GM18526 (cell line): ENCODE measurements around the gene LMO7.

Source experiments
- POLR2A ChIP-seq: IDR thresholded peaks from 3 replicates; pipeline ENCODE4 v1.6.1; 2011; ENCODE audit not compliant: insufficient read length; ENCODE audit errors: extremely low read depth

LMO7 gene

DNA sequence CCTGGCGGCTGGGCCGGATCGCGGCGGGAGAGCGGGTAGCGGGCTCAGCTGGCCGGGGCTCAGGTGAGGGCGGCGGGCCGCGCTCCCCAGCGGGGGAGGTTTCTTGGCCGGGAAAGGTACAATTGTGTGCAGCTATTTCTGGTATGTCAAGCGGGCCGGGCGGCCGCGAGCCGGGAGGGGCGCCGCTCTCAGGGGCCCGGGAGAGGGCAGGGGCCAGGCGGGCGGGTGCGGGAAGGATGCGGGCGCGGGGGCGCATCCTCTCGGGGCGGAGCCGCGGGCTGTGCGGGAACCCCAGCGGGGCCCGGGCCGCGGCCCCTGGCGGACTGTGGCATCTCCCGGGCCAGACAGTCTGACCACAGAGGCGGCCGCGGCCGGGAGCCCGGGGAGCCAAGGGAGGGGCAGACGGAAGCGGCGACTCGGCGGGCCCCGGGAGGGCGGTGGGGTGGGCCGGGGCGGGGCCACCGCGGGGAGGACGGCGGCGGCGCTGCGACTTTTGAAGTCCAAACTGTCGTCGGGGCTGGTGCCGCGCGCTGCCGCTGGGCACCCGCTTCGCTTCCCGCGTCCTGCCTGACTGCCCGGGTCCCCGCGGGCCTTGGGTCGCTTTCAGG, at the start of gene LMO7:
TSS of gene LMO7 (plus strand) at position 503 of the 608 bp plus-strand sequence. CDS start 328 bp downstream, outside the sequence.
- peak; percentile 14 for TF ChIP-seq POLR2A

DNA sequence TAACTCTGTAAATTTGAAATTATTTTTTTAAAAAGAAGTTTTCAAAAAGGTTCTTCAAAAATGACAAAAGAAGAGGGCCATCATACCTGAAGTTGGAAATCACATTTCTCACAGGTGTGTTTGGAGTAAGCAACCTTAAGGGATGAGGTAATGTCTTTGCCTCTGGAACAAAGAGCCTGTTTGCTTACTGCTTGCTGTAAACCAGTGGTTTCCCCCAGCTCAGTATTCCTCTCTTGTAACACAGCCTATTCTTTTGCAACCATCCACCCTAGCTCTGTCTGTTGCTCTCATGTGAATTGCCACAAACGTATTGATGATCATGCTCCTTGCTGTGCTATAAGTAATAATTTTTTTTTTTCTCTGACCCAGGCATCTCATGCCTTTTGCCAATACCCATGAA, 48.5 kb upstream of the LMO7 start:
- TF ChIP-seq POLR2A = no peak

GRCh38 chr13:75596657-75597182, 39.4 kb upstream of the LMO7 start:
- no peak for TF ChIP-seq POLR2A

GRCh38 chr13:75600371-75600770, 35.8 kb upstream of the LMO7 start:
- no peak for TF ChIP-seq POLR2A

DNA sequence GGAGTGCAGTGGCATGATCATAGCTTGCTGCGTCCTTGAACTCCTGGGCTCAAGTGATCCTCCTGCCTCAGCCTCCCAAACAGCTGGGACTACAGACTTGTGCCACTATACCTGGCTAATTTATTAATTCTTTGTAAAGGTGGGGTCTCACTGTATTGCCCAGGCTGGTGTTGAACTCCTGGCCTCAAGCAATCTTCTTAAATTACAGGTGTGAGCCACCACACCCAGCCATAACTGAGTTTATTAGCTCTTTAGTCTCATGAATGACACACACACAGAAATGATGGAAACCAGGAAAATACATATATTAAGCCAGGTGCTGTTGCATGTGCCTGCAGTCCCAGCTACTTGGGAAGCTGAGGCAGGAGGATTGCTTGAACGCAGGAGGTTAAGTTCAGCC, 33.1 kb upstream of the LMO7 start:
- TF ChIP-seq POLR2A = no peak

GRCh38 chr13:75607447-75607846, 28.7 kb upstream of the LMO7 start:
- TF ChIP-seq POLR2A = no peak

- TF ChIP-seq POLR2A = no peak
Observed at GRCh38 chr13:75610466-75610865, 25.7 kb upstream of the LMO7 start.

GRCh38 chr13:75612354-75612753, 23.8 kb upstream of the LMO7 start:
- TF ChIP-seq POLR2A = no peak

GRCh38 chr13:75617230-75617629, 18.9 kb upstream of the LMO7 start:
- no peak for TF ChIP-seq POLR2A

GRCh38 chr13:75618308-75618707, 17.8 kb upstream of the LMO7 start:
- TF ChIP-seq POLR2A = no peak

GRCh38 chr13:75620020-75620419, 16.1 kb upstream of the LMO7 start:
- no peak for TF ChIP-seq POLR2A

DNA sequence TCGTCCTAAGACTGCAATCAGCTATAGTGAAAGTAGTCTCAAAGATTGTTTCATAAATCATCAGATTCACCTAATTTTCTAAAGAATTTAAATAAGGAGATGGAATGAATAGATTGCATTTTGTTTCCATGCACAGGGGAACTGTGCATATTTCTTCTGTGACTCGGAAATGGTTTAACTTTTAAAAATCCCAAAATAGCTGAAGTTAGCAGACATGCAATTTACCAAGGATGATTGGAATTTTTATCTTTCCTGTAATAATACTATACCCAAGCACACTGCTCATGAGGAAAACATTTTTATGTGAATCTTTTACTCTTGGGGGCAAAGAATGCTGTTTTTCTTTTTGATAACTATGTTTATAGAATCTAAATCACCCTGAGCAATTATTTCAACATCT, 15.0 kb upstream of the LMO7 start:
- no peak for TF ChIP-seq POLR2A

DNA sequence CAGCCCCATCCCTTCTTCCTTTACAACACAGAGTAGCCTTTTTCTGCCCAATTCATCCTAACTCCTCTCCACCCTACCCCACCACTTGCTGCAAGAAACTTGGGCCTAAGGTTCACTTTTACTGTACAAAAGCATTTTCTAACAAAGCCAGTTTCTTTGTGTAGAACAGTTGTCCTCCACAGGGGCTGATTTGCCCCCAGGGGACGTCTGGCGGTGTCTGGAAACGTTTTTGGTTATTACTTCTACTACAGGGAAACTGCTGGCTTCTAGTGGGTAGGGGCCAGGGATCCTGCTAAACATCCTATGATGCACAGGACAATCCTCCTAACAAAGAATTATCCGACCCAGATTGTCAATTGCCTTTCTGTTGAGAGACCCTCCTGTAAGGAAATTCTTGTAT, 7.3 kb upstream of the LMO7 start:
- TF ChIP-seq POLR2A = no peak

GRCh38 chr13:75633285-75633684, 2.8 kb upstream of the LMO7 start:
- TF ChIP-seq POLR2A = no peak

DNA sequence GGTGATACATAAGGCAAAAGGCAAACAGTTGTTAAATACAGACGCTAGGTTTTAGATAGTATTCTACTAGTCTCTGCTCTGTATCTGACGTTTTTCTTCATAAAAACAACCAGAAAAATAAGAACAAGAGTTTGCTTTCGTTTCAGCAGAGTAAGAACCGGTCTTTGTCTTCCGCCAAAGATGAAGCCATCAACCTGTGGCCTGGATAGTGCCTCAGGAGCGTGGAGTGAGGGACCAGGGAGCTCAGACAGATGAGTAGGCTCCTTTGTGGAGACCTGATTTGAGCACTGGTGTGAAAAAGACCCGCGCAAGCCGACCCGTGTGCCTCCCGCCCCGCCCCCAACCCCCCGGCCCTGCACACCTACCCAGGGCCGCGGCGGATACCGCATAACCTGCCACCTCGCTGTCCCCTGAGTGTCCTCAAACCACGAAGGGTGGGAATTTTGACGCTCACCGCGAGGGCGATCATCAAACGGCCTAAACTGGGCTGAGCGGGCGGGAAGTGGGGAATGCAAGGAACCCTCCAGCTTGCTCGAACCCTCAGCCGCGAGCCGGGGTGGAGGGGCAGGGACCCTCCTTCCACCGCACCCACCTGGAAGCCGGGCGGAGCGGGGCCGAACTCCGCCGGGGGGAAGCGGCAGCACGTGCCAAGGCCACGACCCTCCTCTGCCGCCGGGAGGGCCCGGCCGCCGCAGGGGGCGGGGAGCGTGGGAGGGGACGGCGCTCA, 866 bp upstream of the LMO7 start:
- TF ChIP-seq POLR2A = no peak

DNA sequence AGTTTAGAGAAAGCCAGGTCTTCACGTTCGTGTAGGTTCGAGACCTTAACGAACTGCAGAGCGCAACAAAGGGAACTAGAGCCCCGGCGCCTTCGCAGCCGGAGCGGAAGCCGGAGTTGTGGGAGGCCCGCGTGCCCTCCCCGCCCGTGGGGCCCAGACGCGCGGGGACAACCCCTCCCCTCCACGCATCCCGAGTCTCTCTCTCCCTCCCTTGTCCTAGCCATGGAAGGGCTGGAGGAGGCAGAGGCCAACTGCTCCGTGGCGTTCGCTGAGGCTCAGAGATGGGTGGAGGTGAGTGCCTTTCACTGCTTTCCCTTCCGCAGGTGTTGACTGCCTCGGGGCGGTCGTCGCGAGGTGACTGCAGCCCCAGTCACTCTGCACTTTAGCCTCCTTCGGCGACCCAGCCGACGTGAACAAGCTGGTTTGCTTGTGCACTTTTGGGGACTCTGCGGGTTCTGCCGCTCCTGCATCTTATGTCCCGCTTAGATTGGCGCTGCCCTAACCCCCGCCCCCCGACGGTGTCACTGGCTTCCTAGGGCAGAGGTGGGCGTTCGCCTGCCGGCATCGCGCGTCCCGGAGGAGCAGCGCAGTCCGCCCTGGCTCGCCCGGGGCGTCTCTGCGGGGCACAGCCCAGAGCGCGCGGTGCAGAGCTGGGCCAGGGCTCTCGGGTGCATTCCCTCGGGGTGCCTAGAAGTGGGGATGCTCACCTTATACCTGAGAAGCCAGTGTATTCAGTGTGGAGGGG, 478 bp downstream of the LMO7 start:
- TF ChIP-seq POLR2A = no peak
